ENCODE measurements around the gene IRF9.

IRF9 gene

GRCh38 chr14:24215495-24216344, 54.7 kb downstream of the IRF9 start, which contains the start of gene MDP1:
TSS of gene MDP1 (minus strand) at chr14:24216066. CDS start at chr14:24215955, 111 bp downstream.
- Histone ChIP-seq H4K20me1 (ENCODE audit: insufficient read depth) (no peaks in the 10 kb centered on the region), H3K79me2 (ENCODE audit: insufficient read depth, low read depth) (peaks cover 9% of the 10 kb centered on the region; the same call in 1 of the 2 replicates), H2AFZ (ENCODE audit: low read depth) (peak within 1 kb of the TSS; percentile 64), H3K36me3 (ENCODE audit: insufficient read depth) (no peaks in the 10 kb centered on the region), H3K27me3 (ENCODE audit: insufficient read depth, low read depth) (no peaks in the 10 kb centered on the region), H3K4me1 (ENCODE audit: low read depth, poor library complexity, severe bottlenecking) (peaks cover 22% of the 10 kb centered on the region), H3K4me3 (IDR thresholded peaks at IDR 0.05; ENCODE audit: insufficient read depth, low read depth, low read length) (no peak within 1 kb of the TSS), H3K9ac (peak within 1 kb of the TSS; percentile 53; the same call in 1 of the 2 replicates), H3K4me2 (peak within 1 kb of the TSS; percentile 64), H3K27ac (peak within 1 kb of the TSS; percentile 58)
- TF ChIP-seq CTCF (conservative IDR thresholded peaks at IDR 0.05; ENCODE audit: low read depth, low read length), result 0 out of 2 replicates have a peak, but pooled peaks have one; percentile 46
